Chondrocyte (in vitro differentiated cells): ENCODE data around the gene TEAD1. TPM values are rescaled to one million over a fixed set of nuclear protein-coding genes. Genes with fewer than 3 reads are reported as not detected.
A peak's percentile ranks its signal among the peaks of the same experiment; 100 is the strongest.

ENCODE experiments used
- DNase-seq: peaks from one replicate; pipeline ENCODE4 v3.0.0; 2021; ENCODE audit warnings: mixed read lengths, low spot score
- H3K27ac Mint-ChIP-seq: one replicate; pipeline ENCODE4 v1.8.0; 2021; ENCODE audit warnings: mild to moderate bottlenecking, moderate library complexity, mixed read lengths; ENCODE audit not compliant: unreplicated experiment
- H3K27me3 Mint-ChIP-seq: 2 replicates; pipeline ENCODE4 v1.8.0; 2021; ENCODE audit warnings: low read depth, mixed read lengths
- H3K36me3 Mint-ChIP-seq: 2 replicates; pipeline ENCODE4 v1.8.0; 2021; ENCODE audit warnings: low read depth, mixed read lengths
- H3K4me1 Mint-ChIP-seq: 2 replicates; pipeline ENCODE4 v1.8.0; 2021; ENCODE audit warnings: low read depth, mild to moderate bottlenecking, mixed read lengths
- H3K4me3 Mint-ChIP-seq: one replicate; pipeline ENCODE4 v1.8.0; 2021; ENCODE audit warnings: mild to moderate bottlenecking, moderate library complexity, mixed read lengths; ENCODE audit not compliant: unreplicated experiment
- H3K9me3 Mint-ChIP-seq: 2 replicates; pipeline ENCODE4 v1.8.0; 2021; ENCODE audit warnings: low read depth, mixed read lengths
- CTCF ChIP-seq: fragments of 200-600 bp; sonication (generic); IDR thresholded peaks from 2 replicates; pipeline ENCODE4 v1.5.0; 2021; ENCODE audit warnings: antibody characterized with exemption, mild to moderate bottlenecking, moderate library complexity
- total RNA-seq: library from RNA; stranded (reverse); gene quantifications from 3 replicates; pipeline ENCODE4 v1.2.1, GENCODE V29; 2021

Gene TEAD1
- total RNA-seq, 1 donor from 2014 or later: 137 TPM

GRCh38 chr11:12884751-12885318 is 210.6 kb downstream of the TEAD1 start:
- H3K4me3 Mint-ChIP-seq: no peak overlapping the region
- H3K27me3 Mint-ChIP-seq: no peaks in the 10 kb centered on the region
- peaks cover 29% of the 10 kb centered on the region for H3K36me3 Mint-ChIP-seq
- no peaks in the 10 kb centered on the region for H3K9me3 Mint-ChIP-seq
- no peak for DNase-seq
- H3K4me1 Mint-ChIP-seq: peaks cover 15% of the 10 kb centered on the region
- H3K27ac Mint-ChIP-seq: no peak overlapping the region
- TF ChIP-seq CTCF: no peak

DNA sequence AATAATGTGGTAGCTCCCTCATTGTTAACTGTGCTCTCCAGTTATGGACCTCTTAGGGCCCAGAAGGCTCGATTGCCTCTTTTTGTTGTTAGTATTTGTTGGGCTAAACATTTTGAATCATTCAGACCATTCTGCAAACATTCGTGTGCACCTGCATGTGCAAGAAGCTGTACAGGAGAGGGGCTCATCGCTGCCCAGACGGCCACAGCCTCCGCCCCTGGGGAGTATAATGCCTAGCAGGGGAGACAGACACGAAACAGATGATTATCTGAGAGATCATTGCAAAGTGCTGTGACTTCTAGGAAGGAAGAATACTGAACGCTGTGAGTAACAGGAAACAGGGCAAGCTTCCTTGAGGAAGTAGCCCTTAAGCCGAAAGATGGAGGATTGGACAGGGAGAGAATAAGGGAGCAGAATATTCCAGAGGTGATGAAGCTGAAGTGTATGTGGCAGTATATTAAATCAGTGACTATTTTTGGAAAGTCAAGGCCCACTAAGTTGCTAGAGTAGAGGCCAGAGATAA is 211.6 kb downstream of the TEAD1 start:
- H3K4me1 Mint-ChIP-seq: peaks cover 19% of the 10 kb centered on the region
- H3K36me3 Mint-ChIP-seq: peaks cover 28% of the 10 kb centered on the region
- no peaks in the 10 kb centered on the region for H3K27me3 Mint-ChIP-seq
- no peak for DNase-seq
- TF ChIP-seq CTCF: no peak
- peak overlapping the region; percentile 37 for H3K27ac Mint-ChIP-seq
- no peaks in the 10 kb centered on the region for H3K9me3 Mint-ChIP-seq
- H3K4me3 Mint-ChIP-seq: no peak overlapping the region

DNA sequence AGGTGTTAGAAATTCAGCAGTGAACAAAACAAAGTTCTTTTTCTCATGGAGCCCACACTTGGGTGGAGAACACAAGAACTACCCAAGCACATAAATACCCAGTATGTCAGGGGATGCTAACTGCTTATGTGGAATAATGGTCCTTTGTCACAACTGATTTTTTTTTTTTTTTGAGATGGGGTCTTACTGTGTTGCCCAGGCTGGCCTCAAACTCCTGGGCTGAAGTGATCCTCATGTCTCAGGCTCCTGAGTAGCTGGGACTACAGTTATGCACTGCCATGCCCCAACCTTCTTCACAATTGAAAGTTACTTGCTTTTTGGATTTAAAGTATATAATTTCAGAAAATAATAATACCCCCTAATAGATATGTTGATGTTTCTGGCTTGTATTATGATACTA is 212.3 kb downstream of the TEAD1 start:
- Mint-ChIP-seq H3K27ac (no peak overlapping the region), H3K36me3 (peaks cover 26% of the 10 kb centered on the region), H3K4me1 (peaks cover 24% of the 10 kb centered on the region), H3K9me3 (no peaks in the 10 kb centered on the region), H3K4me3 (no peak overlapping the region), H3K27me3 (no peaks in the 10 kb centered on the region)
- TF ChIP-seq CTCF: no peak
- no peak for DNase-seq

DNA sequence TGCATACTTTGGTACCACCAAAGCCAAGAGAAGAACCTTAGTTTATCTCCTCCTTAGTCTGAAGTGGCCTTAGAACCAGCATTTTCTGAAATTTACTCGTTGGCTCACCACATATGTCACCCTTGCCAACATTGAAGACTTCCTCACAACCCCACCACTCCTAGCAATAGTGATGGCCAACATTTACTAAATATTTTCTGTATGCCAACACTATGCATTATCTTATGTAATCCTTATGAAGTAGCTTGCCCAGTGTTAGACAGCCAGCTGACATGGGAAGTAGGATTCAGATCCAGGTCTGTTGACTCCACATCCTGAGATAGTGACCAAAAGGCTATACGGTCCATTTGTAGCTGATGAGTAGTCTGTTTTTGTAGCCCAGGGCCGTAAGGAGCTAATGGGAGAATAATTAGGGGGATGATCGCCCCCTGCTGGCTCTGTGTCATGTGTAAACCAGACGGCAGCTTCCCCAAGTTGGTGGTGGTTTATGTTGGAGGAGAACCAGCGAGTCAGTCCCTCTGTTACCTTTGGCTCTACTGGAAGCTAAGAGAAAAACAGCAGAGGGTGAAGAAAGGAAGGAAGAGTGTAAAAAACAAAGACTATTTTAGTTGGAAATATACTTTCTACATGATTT is 214.4 kb downstream of the TEAD1 start:
- peaks cover 14% of the 10 kb centered on the region for H3K36me3 Mint-ChIP-seq
- no peak for DNase-seq
- peak overlapping the region; percentile 23 for H3K4me3 Mint-ChIP-seq
- H3K9me3 Mint-ChIP-seq: no peaks in the 10 kb centered on the region
- no peaks in the 10 kb centered on the region for H3K27me3 Mint-ChIP-seq
- peak; percentile 97 for TF ChIP-seq CTCF
- H3K4me1 Mint-ChIP-seq: peaks cover 39% of the 10 kb centered on the region
- H3K27ac Mint-ChIP-seq: peak overlapping the region; percentile 92

DNA sequence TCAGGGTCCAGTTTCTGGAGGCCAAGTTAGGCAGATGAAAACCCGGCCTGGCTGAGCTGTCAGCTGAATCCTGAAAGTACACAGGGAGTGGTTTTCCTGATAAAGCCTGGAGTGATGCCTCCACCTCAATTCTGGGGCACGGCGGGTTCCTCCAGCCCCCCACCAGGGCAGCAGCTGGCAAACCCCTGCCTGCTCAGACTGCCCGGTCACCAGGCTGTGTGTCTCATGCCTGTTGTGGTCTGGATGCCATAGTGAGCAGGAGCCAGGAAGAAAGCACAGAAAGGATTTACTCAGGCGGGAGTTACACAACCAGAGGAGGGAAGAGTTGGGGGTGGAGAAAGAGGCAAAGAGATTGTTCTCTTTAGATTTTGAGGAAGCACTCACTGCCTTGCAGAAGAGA is 215.0 kb downstream of the TEAD1 start:
- Mint-ChIP-seq H3K27ac (peak overlapping the region; percentile 92), H3K9me3 (no peaks in the 10 kb centered on the region), H3K36me3 (peaks cover 10% of the 10 kb centered on the region), H3K27me3 (no peaks in the 10 kb centered on the region), H3K4me1 (peaks cover 44% of the 10 kb centered on the region), H3K4me3 (peak overlapping the region; percentile 23)
- no peak for DNase-seq
- TF ChIP-seq CTCF: no peak
